Measurements from ENCODE around the gene APLF. TPM values are rescaled to one million over a fixed set of nuclear protein-coding genes. Genes with fewer than 3 reads are reported as not detected.
A peak's percentile ranks its signal among the peaks of the same experiment; 100 is the strongest.

The APLF gene
- total and polyA plus RNA-seq, 10 of the 15 experiments (the other 5 are each of a cell fraction or from before 2014, with no cell fraction given) = 0.66 to 2.8 (median 1.8) TPM

DNA sequence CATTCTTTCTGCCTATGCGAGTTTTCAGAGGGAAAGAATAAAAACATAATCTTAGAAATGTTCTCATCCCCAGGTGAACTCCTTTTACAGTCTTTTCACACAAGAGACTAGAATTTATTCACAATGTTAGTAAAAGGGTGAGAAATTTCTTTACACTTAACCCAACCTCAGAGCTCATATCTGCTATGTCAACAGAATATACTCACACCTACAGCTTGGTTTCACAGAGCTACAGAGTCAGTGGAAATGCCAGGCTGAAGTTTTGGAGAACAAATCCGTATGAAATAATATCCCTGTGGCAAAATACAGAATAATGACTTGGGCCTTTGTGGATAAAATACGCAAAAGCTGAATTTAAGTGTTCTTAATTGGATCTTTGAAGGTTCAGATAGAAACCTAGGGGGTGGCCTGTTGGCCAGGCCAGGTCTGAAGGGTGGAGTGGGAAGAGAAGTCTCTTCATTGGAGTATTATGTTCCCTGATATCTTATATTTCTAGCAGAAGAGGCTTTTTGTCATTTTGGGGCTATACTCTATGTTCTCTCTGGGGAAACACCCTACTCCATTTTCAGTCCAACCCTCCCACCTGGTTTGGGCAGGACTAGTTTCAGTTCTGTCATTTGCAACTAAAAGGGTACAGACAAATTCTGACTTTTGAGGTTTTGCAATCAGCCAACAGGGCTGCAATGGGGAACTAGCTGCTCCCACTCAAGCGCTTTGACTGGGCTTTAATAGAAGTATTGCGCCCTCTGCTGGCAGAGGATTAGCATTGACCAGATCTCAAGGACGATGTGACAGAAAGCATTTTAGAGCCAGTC, 26.0 kb upstream of the APLF start (continued):
- TF ChIP-seq NFYA (IDR thresholded peaks at IDR 0.05; ENCODE audit: borderline replicate concordance, low read depth, low read length) = no peak
- peak; percentile 91 for TF ChIP-seq MEF2B (IDR thresholded peaks at IDR 0.05; ENCODE audit: partially characterized antibody, poor library complexity, severe bottlenecking)
- TF ChIP-seq, protein P1, sequence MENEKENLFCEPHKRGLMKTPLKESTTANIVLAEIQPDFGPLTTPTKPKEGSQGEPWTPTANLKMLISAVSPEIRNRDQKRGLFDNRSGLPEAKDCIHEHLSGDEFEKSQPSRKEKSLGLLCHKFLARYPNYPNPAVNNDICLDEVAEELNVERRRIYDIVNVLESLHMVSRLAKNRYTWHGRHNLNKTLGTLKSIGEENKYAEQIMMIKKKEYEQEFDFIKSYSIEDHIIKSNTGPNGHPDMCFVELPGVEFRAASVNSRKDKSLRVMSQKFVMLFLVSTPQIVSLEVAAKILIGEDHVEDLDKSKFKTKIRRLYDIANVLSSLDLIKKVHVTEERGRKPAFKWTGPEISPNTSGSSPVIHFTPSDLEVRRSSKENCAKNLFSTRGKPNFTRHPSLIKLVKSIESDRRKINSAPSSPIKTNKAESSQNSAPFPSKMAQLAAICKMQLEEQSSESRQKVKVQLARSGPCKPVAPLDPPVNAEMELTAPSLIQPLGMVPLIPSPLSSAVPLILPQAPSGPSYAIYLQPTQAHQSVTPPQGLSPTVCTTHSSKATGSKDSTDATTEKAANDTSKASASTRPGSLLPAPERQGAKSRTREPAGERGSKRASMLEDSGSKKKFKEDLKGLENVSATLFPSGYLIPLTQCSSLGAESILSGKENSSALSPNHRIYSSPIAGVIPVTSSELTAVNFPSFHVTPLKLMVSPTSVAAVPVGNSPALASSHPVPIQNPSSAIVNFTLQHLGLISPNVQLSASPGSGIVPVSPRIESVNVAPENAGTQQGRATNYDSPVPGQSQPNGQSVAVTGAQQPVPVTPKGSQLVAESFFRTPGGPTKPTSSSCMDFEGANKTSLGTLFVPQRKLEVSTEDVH (IDR thresholded peaks at IDR 0.05; ENCODE audit: low read depth, partially characterized antibody) = peak; percentile 45
- TF ChIP-seq CHD1 (IDR thresholded peaks at IDR 0.05; ENCODE audit: low read depth, low read length) = 0 out of 2 replicates have a peak, but pooled peaks have one; percentile 37
- TF ChIP-seq, protein P2, sequence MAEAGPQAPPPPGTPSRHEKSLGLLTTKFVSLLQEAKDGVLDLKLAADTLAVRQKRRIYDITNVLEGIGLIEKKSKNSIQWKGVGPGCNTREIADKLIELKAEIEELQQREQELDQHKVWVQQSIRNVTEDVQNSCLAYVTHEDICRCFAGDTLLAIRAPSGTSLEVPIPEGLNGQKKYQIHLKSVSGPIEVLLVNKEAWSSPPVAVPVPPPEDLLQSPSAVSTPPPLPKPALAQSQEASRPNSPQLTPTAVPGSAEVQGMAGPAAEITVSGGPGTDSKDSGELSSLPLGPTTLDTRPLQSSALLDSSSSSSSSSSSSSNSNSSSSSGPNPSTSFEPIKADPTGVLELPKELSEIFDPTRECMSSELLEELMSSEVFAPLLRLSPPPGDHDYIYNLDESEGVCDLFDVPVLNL (IDR thresholded peaks at IDR 0.05; ENCODE audit: low read depth, low read length) = no peak
- TF ChIP-seq BCLAF1 (IDR thresholded peaks at IDR 0.05) = no peak
- peak; percentile 94 for TF ChIP-seq SPI1 (IDR thresholded peaks at IDR 0.05; ENCODE audit: borderline replicate concordance, insufficient read depth, low read depth, low read length)
- peak; percentile 96 for TF ChIP-seq IRF4 (IDR thresholded peaks at IDR 0.05; ENCODE audit: low read depth, low read length)
- TF ChIP-seq, protein P3, sequence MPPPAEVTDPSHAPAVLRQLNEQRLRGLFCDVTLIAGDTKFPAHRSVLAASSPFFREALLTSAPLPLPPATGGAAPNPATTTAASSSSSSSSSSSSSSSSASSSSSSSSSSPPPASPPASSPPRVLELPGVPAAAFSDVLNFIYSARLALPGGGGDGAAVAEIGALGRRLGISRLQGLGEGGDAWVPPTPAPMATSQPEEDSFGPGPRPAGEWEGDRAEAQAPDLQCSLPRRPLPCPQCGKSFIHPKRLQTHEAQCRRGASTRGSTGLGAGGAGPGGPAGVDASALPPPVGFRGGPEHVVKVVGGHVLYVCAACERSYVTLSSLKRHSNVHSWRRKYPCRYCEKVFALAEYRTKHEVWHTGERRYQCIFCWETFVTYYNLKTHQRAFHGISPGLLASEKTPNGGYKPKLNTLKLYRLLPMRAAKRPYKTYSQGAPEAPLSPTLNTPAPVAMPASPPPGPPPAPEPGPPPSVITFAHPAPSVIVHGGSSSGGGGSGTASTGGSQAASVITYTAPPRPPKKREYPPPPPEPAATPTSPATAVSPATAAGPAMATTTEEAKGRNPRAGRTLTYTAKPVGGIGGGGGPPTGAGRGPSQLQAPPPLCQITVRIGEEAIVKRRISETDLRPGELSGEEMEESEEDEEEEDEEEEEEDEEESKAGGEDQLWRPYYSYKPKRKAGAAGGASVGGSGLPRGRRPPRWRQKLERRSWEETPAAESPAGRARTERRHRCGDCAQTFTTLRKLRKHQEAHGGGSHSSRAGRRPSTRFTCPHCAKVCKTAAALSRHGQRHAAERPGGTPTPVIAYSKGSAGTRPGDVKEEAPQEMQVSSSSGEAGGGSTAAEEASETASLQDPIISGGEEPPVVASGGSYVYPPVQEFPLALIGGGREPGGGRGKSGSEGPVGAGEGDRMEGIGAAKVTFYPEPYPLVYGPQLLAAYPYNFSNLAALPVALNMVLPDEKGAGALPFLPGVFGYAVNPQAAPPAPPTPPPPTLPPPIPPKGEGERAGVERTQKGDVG (CRISPR knock-in tag; IDR thresholded peaks at IDR 0.05) = no peak
- TF ChIP-seq ZSCAN29 (IDR thresholded peaks at IDR 0.05) = peak; percentile 68; the same call in 1 of the 2 replicates
- peak; percentile 72; the same call in 1 of the 2 replicates for TF ChIP-seq PAX5 (IDR thresholded peaks at IDR 0.05; ENCODE audit: borderline replicate concordance, low read depth, low read length)
- TF ChIP-seq NR2F1 (conservative IDR thresholded peaks at IDR 0.05) = peak; percentile 70; the same call in 1 of the 2 replicates
- 0 out of 2 replicates have a peak, but pooled peaks have one; percentile 23 for TF ChIP-seq SMAD5 (IDR thresholded peaks at IDR 0.05; ENCODE audit: low read depth)
- peak; percentile 62; the same call in 1 of the 2 replicates for TF ChIP-seq RB1 (IDR thresholded peaks at IDR 0.05; ENCODE audit: borderline replicate concordance)
- TF ChIP-seq BACH1 (IDR thresholded peaks at IDR 0.05; ENCODE audit: borderline replicate concordance) = peak; percentile 55; the same call in 1 of the 2 replicates
- TF ChIP-seq PML (IDR thresholded peaks at IDR 0.05; ENCODE audit: low read length) = peak; percentile 63; the same call in 1 of the 2 replicates
- TF ChIP-seq RUNX3 (IDR thresholded peaks at IDR 0.05; ENCODE audit: low read length) = peak; percentile 98

Measured in GM12878 (cell line).